Astrocyte of the spinal cord (primary cell): ENCODE data around the gene PHF23.

ENCODE experiments used
- DNase-seq: peaks from one replicate; pipeline ENCODE4 v3.0.0; 2011; ENCODE audit warnings: low read depth, low spot score
- H3K4me3 ChIP-seq: 2 replicates; pipeline ENCODE4 v1.5.1; 2011; ENCODE audit warnings: low read depth, mild to moderate bottlenecking, low read length, moderate library complexity
- CTCF ChIP-seq: IDR thresholded peaks from 2 replicates; pipeline ENCODE4 v1.5.1; 2012; ENCODE audit warnings: low read depth, mild to moderate bottlenecking, low read length, inconsistent platforms
- in situ Hi-C: cut with HindIII; loops from 2 replicates; pipeline ENCODE4 v1.10.0; 2017; ENCODE audit warnings: low sequenced_read_pairs

The PHF23 gene

GRCh38 chr17:7237761-7238419, 1.4 kb downstream of the PHF23 start:
- DNase-seq: peak; percentile 66
- H3K4me3 ChIP-seq: peak overlapping the region; percentile 98
- in situ Hi-C loops: no loop called here
- no peak for TF ChIP-seq CTCF

GRCh38 chr17:7237266-7237760, 1.9 kb downstream of the PHF23 start:
- H3K4me3 ChIP-seq: peak overlapping the region; percentile 98
- TF ChIP-seq CTCF: no peak
- in situ Hi-C loops: no loop called here
- DNase-seq: no peak

- no peak for TF ChIP-seq CTCF
- DNase-seq: no peak
- in situ Hi-C loops: no loop called here
- H3K4me3 ChIP-seq: no peak overlapping the region
Measured at GRCh38 chr17:7236808-7237207, 2.4 kb downstream of the PHF23 start.

GRCh38 chr17:7235693-7236665, 3.3 kb downstream of the PHF23 start:
- in situ Hi-C loops: no loop called here
- no peak for TF ChIP-seq CTCF
- DNase-seq: no peak
- H3K4me3 ChIP-seq: no peak overlapping the region

GRCh38 chr17:7234083-7234951, 4.9 kb downstream of the PHF23 start, which contains the start of gene DVL2:
TSS of gene DVL2 (minus strand) at chr17:7234517. CDS start at chr17:7234262, 255 bp downstream.
- no peak for TF ChIP-seq CTCF
- DNase-seq: peak; percentile 96
- H3K4me3 ChIP-seq: peak within 1 kb of the TSS; percentile 66
- in situ Hi-C loops: no loop called here

GRCh38 chr17:7233701-7234082, 5.6 kb downstream of the PHF23 start:
- in situ Hi-C loops: no loop called here
- H3K4me3 ChIP-seq: peak overlapping the region; percentile 66
- DNase-seq: no peak
- no peak for TF ChIP-seq CTCF
